ENCODE measurements around the gene CLEC3B.

GRCh38 chr3:45084820-45085816, 59.0 kb downstream of the CLEC3B start:
- TF ChIP-seq, protein P1, sequence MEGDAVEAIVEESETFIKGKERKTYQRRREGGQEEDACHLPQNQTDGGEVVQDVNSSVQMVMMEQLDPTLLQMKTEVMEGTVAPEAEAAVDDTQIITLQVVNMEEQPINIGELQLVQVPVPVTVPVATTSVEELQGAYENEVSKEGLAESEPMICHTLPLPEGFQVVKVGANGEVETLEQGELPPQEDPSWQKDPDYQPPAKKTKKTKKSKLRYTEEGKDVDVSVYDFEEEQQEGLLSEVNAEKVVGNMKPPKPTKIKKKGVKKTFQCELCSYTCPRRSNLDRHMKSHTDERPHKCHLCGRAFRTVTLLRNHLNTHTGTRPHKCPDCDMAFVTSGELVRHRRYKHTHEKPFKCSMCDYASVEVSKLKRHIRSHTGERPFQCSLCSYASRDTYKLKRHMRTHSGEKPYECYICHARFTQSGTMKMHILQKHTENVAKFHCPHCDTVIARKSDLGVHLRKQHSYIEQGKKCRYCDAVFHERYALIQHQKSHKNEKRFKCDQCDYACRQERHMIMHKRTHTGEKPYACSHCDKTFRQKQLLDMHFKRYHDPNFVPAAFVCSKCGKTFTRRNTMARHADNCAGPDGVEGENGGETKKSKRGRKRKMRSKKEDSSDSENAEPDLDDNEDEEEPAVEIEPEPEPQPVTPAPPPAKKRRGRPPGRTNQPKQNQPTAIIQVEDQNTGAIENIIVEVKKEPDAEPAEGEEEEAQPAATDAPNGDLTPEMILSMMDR (IDR thresholded peaks at IDR 0.05), result no peak
- no peak for TF ChIP-seq POLR2AphosphoS5 (IDR thresholded peaks at IDR 0.05)
- no peak for TF ChIP-seq POLR2A (IDR thresholded peaks at IDR 0.05)
